ENCODE data around the gene CLDN1. TPM values are rescaled to one million over a fixed set of nuclear protein-coding genes. Genes with fewer than 3 reads are reported as not detected.

CLDN1 gene
- total RNA-seq, 1 experiment from 2014 or later = 27.1 TPM

DNA sequence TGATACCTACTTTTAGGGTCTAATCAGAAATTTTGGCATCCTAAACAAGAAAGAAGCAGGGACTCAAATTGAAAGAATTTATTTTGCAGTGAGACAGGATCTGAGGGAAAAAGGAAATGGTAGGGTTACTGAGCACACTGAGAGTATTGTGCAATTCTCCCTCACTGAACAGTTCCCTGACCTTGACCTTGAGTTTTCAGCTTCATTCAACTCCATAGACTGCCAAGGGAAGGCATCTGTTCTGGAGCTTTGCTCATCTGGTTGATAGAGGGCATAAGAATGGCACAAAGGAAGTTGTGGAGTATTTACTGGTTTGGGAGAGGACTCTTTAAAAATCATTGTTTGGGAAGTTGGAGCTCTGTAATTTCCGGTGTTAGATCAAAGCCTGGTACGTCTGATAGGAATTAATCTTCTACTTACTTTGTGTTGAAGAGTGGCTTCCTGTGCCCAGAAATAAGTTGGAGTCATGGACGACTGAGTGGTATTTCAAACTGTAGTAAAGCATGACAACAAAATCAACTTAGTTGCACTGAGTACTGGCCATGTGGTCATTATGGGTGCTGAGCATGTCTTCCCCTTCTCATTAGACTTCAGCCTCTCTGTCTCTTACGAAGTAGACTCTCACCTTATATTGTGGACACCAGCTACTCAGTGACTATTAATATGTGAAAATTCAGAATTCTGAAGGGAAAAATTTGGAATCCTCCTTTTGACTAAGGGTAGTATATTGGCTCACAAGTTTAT lies 40.8 kb downstream of the CLDN1 start:
- CTCF ChIA-PET = no interaction called here
- H3K4me2 ChIP-seq = no peak overlapping the region
- BruUV-seq (replicated peaks) = no TSS peak

DNA sequence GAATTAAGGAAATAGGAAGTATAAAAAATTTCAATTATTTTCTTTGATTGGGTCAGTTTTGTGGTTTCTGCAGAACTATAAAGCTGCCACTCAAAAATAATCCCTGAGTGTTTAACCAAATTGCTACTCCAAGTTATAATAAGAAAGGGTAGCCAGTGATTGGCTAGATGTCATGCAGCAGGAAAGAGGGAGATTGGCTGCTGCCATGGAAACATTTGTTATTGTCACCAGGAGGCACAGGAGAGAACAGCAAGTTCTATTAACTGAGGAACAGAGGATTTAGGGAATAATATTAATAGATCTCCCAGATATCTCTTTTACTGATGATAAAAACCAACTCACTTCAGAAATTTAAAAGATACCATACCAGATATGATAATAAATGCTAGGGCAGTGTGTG lies 42.6 kb downstream of the CLDN1 start:
- Histone ChIP-seq H3K79me2 (ENCODE audit: low read depth) (no peaks in the 10 kb centered on the region), H3K27ac (no peak overlapping the region), H3K4me3 (no peak overlapping the region), H3K4me1 (replicated peaks; ENCODE audit: insufficient read depth) (no peaks in the 10 kb centered on the region), H3K9me2 (ENCODE audit: insufficient read depth) (no peaks in the 10 kb centered on the region), H3K27me3 (ENCODE audit: insufficient read depth, low read depth) (no peaks in the 10 kb centered on the region), H3K9me3 (ENCODE audit: insufficient read depth, low read depth) (no peaks in the 10 kb centered on the region; the same call in 1 of the 2 replicates), H4K20me1 (ENCODE audit: insufficient read depth) (no peaks in the 10 kb centered on the region), H3K4me2 (no peak overlapping the region), H3F3A (ENCODE audit: insufficient read depth, low read depth) (no peaks in the 10 kb centered on the region), H2AFZ (no peak overlapping the region), H3K36me3 (ENCODE audit: low read depth) (no peaks in the 10 kb centered on the region)
- ChIA-PET POLR2A (ENCODE audit: unreplicated experiment) (no interaction called here), CTCF (no interaction called here)
- peak in 1 of 2 experiments; percentile 28 for DNase-seq
- intact Hi-C loops (cut with micrococcal nuclease; ENCODE audit: unreplicated experiment) = no loop called here
- BruUV-seq (replicated peaks) = no TSS peak
- TF ChIP-seq, protein P1, sequence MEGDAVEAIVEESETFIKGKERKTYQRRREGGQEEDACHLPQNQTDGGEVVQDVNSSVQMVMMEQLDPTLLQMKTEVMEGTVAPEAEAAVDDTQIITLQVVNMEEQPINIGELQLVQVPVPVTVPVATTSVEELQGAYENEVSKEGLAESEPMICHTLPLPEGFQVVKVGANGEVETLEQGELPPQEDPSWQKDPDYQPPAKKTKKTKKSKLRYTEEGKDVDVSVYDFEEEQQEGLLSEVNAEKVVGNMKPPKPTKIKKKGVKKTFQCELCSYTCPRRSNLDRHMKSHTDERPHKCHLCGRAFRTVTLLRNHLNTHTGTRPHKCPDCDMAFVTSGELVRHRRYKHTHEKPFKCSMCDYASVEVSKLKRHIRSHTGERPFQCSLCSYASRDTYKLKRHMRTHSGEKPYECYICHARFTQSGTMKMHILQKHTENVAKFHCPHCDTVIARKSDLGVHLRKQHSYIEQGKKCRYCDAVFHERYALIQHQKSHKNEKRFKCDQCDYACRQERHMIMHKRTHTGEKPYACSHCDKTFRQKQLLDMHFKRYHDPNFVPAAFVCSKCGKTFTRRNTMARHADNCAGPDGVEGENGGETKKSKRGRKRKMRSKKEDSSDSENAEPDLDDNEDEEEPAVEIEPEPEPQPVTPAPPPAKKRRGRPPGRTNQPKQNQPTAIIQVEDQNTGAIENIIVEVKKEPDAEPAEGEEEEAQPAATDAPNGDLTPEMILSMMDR (conservative IDR thresholded peaks at IDR 0.05) = no peak
- TF ChIP-seq EZH2 (IDR thresholded peaks at IDR 0.05; ENCODE audit: low read depth) = no peak

More for the DNA sequence above, 40.8 kb downstream of the CLDN1 start:
- Histone ChIP-seq H3K79me2 (ENCODE audit: low read depth) (no peaks in the 10 kb centered on the region), H2AFZ (no peak overlapping the region), H3K36me3 (ENCODE audit: low read depth) (no peaks in the 10 kb centered on the region), H3F3A (ENCODE audit: insufficient read depth, low read depth) (no peaks in the 10 kb centered on the region), H3K4me3 (no peak overlapping the region), H3K27me3 (ENCODE audit: insufficient read depth, low read depth) (no peaks in the 10 kb centered on the region), H3K9me3 (ENCODE audit: insufficient read depth, low read depth) (peaks cover 7% of the 10 kb centered on the region), H4K20me1 (ENCODE audit: insufficient read depth) (no peaks in the 10 kb centered on the region), H3K4me1 (replicated peaks; ENCODE audit: insufficient read depth) (no peaks in the 10 kb centered on the region), H3K9me2 (ENCODE audit: insufficient read depth) (no peaks in the 10 kb centered on the region), H3K27ac (no peak overlapping the region)
- intact Hi-C loops (cut with micrococcal nuclease; ENCODE audit: unreplicated experiment) = no loop called here
- DNase-seq = no peak
- POLR2A ChIA-PET (ENCODE audit: unreplicated experiment) = no interaction called here
- TF ChIP-seq, protein P1 (conservative IDR thresholded peaks at IDR 0.05) = no peak
- no peak for TF ChIP-seq EZH2 (IDR thresholded peaks at IDR 0.05; ENCODE audit: low read depth)

DNA sequence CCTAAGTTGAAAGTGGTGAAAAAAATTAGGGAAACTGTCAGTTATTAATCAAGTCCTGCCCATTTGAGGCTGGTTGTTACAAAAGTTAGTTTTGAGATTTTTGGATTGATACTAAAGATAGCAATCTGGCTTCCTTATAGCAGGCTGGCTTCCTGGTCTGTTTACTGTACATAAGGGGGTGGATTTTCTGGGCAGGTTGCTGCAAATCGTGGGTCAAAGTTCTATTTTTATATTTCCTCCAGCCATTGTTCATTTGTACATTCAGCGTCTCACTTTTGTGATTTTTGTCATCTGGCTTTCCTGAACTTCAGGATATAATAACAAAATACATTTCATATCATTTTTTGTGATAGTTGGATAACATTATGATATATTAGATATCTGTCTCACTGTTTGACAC lies 49.5 kb downstream of the CLDN1 start:
- CTCF ChIA-PET = no interaction called here
- H3K4me1 ChIP-seq (replicated peaks; ENCODE audit: insufficient read depth) = no peaks in the 10 kb centered on the region; the same call in 1 of the 2 replicates
- no TSS peak for BruUV-seq (replicated peaks)
- DNase-seq = no peak
- no peaks in the 10 kb centered on the region for H3F3A ChIP-seq (ENCODE audit: insufficient read depth, low read depth)
- 0 out of 2 replicates have a peak, but pooled peaks cover 4% of the 10 kb centered on the region for H3K9me3 ChIP-seq (ENCODE audit: insufficient read depth, low read depth)
- no peaks in the 10 kb centered on the region for H3K79me2 ChIP-seq (ENCODE audit: low read depth)
- no peak overlapping the region for H3K4me3 ChIP-seq
- POLR2A ChIA-PET (ENCODE audit: unreplicated experiment) = no interaction called here
- intact Hi-C loops (cut with micrococcal nuclease; ENCODE audit: unreplicated experiment) = no loop called here
- H3K36me3 ChIP-seq (ENCODE audit: low read depth) = no peaks in the 10 kb centered on the region
- no peaks in the 10 kb centered on the region for H3K9me2 ChIP-seq (ENCODE audit: insufficient read depth)
- TF ChIP-seq, protein P1 (conservative IDR thresholded peaks at IDR 0.05) = no peak
- TF ChIP-seq EZH2 (IDR thresholded peaks at IDR 0.05; ENCODE audit: low read depth) = no peak
- no peaks in the 10 kb centered on the region for H4K20me1 ChIP-seq (ENCODE audit: insufficient read depth)
- H3K27me3 ChIP-seq (ENCODE audit: insufficient read depth, low read depth) = no peaks in the 10 kb centered on the region
- H2AFZ ChIP-seq = peak overlapping the region; percentile 46; the same call in 1 of the 2 replicates
- no peak overlapping the region for H3K4me2 ChIP-seq
- H3K27ac ChIP-seq = no peak overlapping the region
